SK-N-MC (cell line): ENCODE data around the gene SLC49A3.

Experiments
- EZH2 ChIP-seq: fragments of 200-600 bp; sonication (generic); IDR thresholded peaks from one replicate; pipeline ENCODE4 v1.6.1; 2017; ENCODE audit warnings: antibody characterized with exemption
- POLR2AphosphoS5 ChIP-seq: IDR thresholded peaks from 2 replicates; pipeline ENCODE4 v1.6.1; 2012; ENCODE audit warnings: mild to moderate bottlenecking, low read depth, low read length, borderline replicate concordance

DNA sequence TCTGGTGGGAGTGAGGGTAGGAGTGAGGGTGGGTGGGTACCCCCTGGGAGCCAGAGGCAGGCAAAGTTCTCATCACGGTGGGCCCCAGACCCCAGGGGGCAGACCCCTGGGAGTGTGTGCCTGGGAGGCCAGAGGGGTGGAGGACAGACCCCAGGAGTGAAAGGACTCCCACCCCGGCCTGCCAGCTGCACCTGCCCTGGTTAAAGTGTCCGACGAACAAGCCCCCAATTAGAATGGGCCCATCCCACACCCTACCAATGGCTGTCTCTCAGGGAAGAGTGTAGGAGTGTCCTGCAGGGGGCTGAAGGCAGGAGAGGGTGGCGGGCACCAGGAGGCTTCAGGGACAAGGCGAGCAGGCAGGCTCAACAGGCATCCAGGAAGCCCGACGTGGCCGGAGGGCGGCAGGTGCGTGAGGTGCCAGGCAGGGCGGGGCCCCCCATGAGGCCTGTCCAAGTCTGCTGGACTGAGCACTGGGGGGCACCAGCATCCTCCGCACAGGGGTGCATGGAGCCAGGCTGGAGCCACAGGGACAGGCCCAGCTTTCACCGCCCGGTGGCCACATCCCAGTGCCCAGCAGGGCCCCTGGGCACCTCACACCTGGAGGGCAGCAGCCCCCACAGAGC lies 54.9 kb downstream of the SLC49A3 start:
- no peak for TF ChIP-seq POLR2AphosphoS5
- TF ChIP-seq EZH2, result no peak
